HepG2 (cell line): ENCODE measurements around the gene PIP5K1C. TPM values are rescaled to one million over a fixed set of nuclear protein-coding genes. Genes with fewer than 3 reads are reported as not detected.
A peak's percentile ranks its signal among the peaks of the same experiment; 100 is the strongest.

Experiments
- BORCS8-MEF2B ChIP-seq: sonication (generic); formaldehyde crosslinking; IDR thresholded peaks from 2 replicates; pipeline ENCODE4 v1.8.0; 2022; ENCODE audit warnings: mild to moderate bottlenecking, missing genetic modification reagents
- ELF4 ChIP-seq: sonication (generic); formaldehyde crosslinking; IDR thresholded peaks from 2 replicates; pipeline ENCODE4 v1.5.0; 2020; ENCODE audit warnings: missing genetic modification reagents, mild to moderate bottlenecking, moderate library complexity, borderline replicate concordance
- FLYWCH1 ChIP-seq: sonication (generic); formaldehyde crosslinking; IDR thresholded peaks from 2 replicates; pipeline ENCODE4 v1.8.1; 2023; ENCODE audit warnings: mild to moderate bottlenecking, missing genetic modification reagents
- GZF1 ChIP-seq: sonication (generic); formaldehyde crosslinking; IDR thresholded peaks from 2 replicates; pipeline ENCODE4 v1.5.1; 2020; ENCODE audit warnings: mild to moderate bottlenecking, missing genetic modification reagents
- HNF4A ChIP-seq: sonication (generic); formaldehyde crosslinking; IDR thresholded peaks from 2 replicates; pipeline ENCODE4 v1.4.0; 2020; ENCODE audit warnings: missing genetic modification reagents
- HNRNPLL ChIP-seq: fragments of 200-400 bp; formaldehyde crosslinking; IDR thresholded peaks from 2 replicates; pipeline ENCODE4 v1.6.1; 2017; ENCODE audit warnings: mild to moderate bottlenecking, low read depth, low read length; ENCODE audit not compliant: poor library complexity, severe bottlenecking
- MXD4 ChIP-seq: IDR thresholded peaks from 2 replicates; pipeline ENCODE4 v1.6.1; 2016; ENCODE audit warnings: mild to moderate bottlenecking, missing biosample characterization, missing genetic modification reagents
- MYNN ChIP-seq: sonication (generic); formaldehyde crosslinking; IDR thresholded peaks from 2 replicates; pipeline ENCODE4 v1.4.0; 2020; ENCODE audit warnings: mild to moderate bottlenecking, low read depth, missing genetic modification reagents
- RAD21 ChIP-seq: fragments of 450-650 bp; formaldehyde crosslinking; IDR thresholded peaks from 2 replicates; pipeline ENCODE4 v1.5.0; 2020; ENCODE audit warnings: mild to moderate bottlenecking
- SAP130 ChIP-seq: IDR thresholded peaks from 2 replicates; pipeline ENCODE4 v1.6.1; 2016; ENCODE audit warnings: low read depth
- SCMH1 ChIP-seq: sonication (generic); formaldehyde crosslinking; IDR thresholded peaks from 2 replicates; pipeline ENCODE4 v1.9.0; 2021; ENCODE audit warnings: missing genetic modification reagents, mild to moderate bottlenecking, borderline replicate concordance
- SMAD9 ChIP-seq: sonication (generic); formaldehyde crosslinking; IDR thresholded peaks from 2 replicates; pipeline ENCODE4 v1.5.1; 2020; ENCODE audit warnings: mild to moderate bottlenecking, missing genetic modification reagents
- SP2 ChIP-seq: sonication (generic); formaldehyde crosslinking; IDR thresholded peaks from 2 replicates; pipeline ENCODE4 v1.5.1; 2020; ENCODE audit warnings: mild to moderate bottlenecking, missing genetic modification reagents
- ZC3H13 ChIP-seq: sonication (generic); formaldehyde crosslinking; IDR thresholded peaks from 2 replicates; pipeline ENCODE4 v1.8.1; 2023; ENCODE audit warnings: mild to moderate bottlenecking, missing genetic modification reagents, moderate library complexity
- ZFP36 ChIP-seq: fragments of 150-350 bp; IDR thresholded peaks from 2 replicates; pipeline ENCODE4 v1.6.1; 2018; ENCODE audit warnings: borderline replicate concordance, low read length, low read depth; ENCODE audit not compliant: partially characterized antibody
- ZNF382 ChIP-seq: sonication (generic); formaldehyde crosslinking; IDR thresholded peaks from 2 replicates; pipeline ENCODE4 v1.5.0; 2020; ENCODE audit warnings: missing genetic modification reagents, mild to moderate bottlenecking, borderline replicate concordance
- ZNF616 ChIP-seq: sonication (generic); formaldehyde crosslinking; IDR thresholded peaks from 2 replicates; pipeline ENCODE4 v1.5.0; 2020; ENCODE audit warnings: low read depth, mild to moderate bottlenecking, missing genetic modification reagents
- ZNF776 ChIP-seq: sonication (generic); formaldehyde crosslinking; IDR thresholded peaks from 2 replicates; pipeline ENCODE4 v1.4.0; 2020; ENCODE audit warnings: mild to moderate bottlenecking, missing genetic modification reagents
- ZSCAN25 ChIP-seq: sonication (generic); formaldehyde crosslinking; IDR thresholded peaks from 2 replicates; pipeline ENCODE4 v1.8.0; 2022; ENCODE audit warnings: mild to moderate bottlenecking, missing genetic modification reagents
- polyA plus RNA-seq, 8 experiments: library from polyadenylated mRNA; depleted of rRNA in 3 of 8; stranded (reverse) in 7 of 8; unstranded in 1 of 8; fragments of >200 nt; fragmentation: Illumina TruSeq in 4 of 8; extraction: Trizol in 4 of 8; gene quantifications; 2 replicates each; pipeline versions ENCODE4 v1.2.1 to v1.2.3, GENCODE V29; 2011 to 2016; ENCODE audit warnings: low read depth in 4 of 8, missing spikeins in 1 of 8, mixed read lengths in 1 of 8; ENCODE audit not compliant: insufficient read depth in 1 of 8
- total RNA-seq, 5 experiments: library from RNA; depleted of rRNA; stranded (reverse); fragments of >200 nt; fragmentation: Illumina TruSeq; extraction: Trizol; gene quantifications; 2 replicates each; pipeline ENCODE4 v1.2.3, GENCODE V29; 2016; ENCODE audit warnings: low read depth in 1 of 5
- TF ChIP-seq, protein P1 (sequence below): sonication (generic); formaldehyde crosslinking; conservative IDR thresholded peaks from 2 replicates; pipeline ENCODE4 v1.8.0; 2022; ENCODE audit warnings: low read depth, missing genetic modification reagents
- TF ChIP-seq, protein P2 (sequence below): sonication (generic); formaldehyde crosslinking; IDR thresholded peaks from 2 replicates; pipeline ENCODE4 v1.4.0; 2020; ENCODE audit warnings: mild to moderate bottlenecking, missing genetic modification reagents
- TF ChIP-seq, protein P3 (sequence below): sonication (generic); formaldehyde crosslinking; IDR thresholded peaks from 2 replicates; pipeline ENCODE4 v1.8.0; 2022; ENCODE audit warnings: mild to moderate bottlenecking, missing genetic modification reagents, borderline replicate concordance
- TF ChIP-seq, protein P4 (sequence below): sonication (generic); formaldehyde crosslinking; IDR thresholded peaks from 2 replicates; pipeline ENCODE4 v1.8.1; 2023; ENCODE audit warnings: mild to moderate bottlenecking, inconsistent platforms, moderate library complexity, missing genetic modification reagents, borderline replicate concordance
- TF ChIP-seq, protein P5 (sequence below): IDR thresholded peaks from 2 replicates; pipeline ENCODE4 v1.6.1; 2012; ENCODE audit warnings: low read depth, low read length, improper control_type of control experiment

Gene PIP5K1C
- total and polyA plus RNA-seq, 2 of the 13 experiments (the other 11 are each of a cell fraction or from before 2014, with no cell fraction given): 3.6 to 4.3 TPM

DNA sequence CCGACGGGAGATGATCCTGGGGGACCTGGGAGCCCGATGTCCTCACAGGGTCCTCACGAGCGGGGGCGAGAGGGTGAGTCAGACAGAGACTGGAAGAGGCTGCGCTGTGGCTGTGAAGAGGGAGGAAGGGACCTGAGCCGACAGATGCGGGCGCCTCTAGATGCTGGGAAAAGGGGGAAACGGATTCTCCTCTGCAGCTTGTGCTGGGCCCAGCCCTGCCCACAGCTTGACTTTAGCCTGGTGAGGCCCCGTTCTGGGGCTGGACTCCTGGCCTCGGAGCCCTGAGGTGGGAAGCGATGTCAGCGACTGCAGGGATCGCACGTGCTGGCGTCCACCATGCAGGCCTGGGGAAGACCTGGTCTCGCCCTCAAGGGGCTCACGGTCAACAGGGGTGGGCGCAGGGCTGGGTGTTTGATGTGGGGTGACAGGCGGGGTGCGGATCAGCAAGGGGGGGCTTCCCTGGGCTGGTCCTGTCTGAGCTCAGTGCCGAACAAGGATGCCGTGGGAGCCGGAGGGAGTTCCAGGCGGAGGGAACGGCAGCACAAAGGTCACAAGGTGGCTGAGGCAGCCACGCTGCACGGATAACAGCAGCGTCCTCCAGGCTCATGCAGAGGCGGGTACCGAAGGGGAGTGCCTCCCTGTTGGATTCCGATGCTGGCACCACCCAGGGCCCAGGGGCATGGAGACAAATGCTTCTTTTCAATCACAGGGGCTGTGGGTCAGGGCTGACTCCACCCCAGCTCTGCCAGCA lies 31.8 kb downstream of the PIP5K1C start (continued):
- TF ChIP-seq, protein P1, sequence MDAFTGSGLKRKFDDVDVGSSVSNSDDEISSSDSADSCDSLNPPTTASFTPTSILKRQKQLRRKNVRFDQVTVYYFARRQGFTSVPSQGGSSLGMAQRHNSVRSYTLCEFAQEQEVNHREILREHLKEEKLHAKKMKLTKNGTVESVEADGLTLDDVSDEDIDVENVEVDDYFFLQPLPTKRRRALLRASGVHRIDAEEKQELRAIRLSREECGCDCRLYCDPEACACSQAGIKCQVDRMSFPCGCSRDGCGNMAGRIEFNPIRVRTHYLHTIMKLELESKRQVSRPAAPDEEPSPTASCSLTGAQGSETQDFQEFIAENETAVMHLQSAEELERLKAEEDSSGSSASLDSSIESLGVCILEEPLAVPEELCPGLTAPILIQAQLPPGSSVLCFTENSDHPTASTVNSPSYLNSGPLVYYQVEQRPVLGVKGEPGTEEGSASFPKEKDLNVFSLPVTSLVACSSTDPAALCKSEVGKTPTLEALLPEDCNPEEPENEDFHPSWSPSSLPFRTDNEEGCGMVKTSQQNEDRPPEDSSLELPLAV (CRISPR knock-in tag): no peak
- TF ChIP-seq SP2 (CRISPR knock-in tag): no peak
- no peak for TF ChIP-seq MYNN (CRISPR knock-in tag)
- TF ChIP-seq ZFP36: no peak
- TF ChIP-seq HNRNPLL: no peak
- TF ChIP-seq BORCS8-MEF2B (CRISPR knock-in tag): peak; percentile 73
- no peak; the same call in 1 of the 2 replicates for TF ChIP-seq ZSCAN25 (CRISPR knock-in tag)
- no peak for TF ChIP-seq ZNF382 (CRISPR knock-in tag)
- 0 out of 2 replicates have a peak, but pooled peaks have one; percentile 65 for TF ChIP-seq GZF1 (CRISPR knock-in tag)
- TF ChIP-seq ZNF616 (CRISPR knock-in tag): 0 out of 2 replicates have a peak, but pooled peaks have one; percentile 57
- TF ChIP-seq ZNF776 (CRISPR knock-in tag): no peak
- TF ChIP-seq, protein P2, sequence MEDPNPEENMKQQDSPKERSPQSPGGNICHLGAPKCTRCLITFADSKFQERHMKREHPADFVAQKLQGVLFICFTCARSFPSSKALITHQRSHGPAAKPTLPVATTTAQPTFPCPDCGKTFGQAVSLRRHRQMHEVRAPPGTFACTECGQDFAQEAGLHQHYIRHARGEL: no peak
- TF ChIP-seq ELF4 (CRISPR knock-in tag): no peak
- TF ChIP-seq RAD21 (CRISPR knock-in tag): 0 out of 2 replicates have a peak, but pooled peaks have one; percentile 37
- TF ChIP-seq FLYWCH1: no peak
- TF ChIP-seq SAP130 (CRISPR knock-in tag): peak; percentile 18; the same call in 1 of the 2 replicates
- TF ChIP-seq, protein P3, sequence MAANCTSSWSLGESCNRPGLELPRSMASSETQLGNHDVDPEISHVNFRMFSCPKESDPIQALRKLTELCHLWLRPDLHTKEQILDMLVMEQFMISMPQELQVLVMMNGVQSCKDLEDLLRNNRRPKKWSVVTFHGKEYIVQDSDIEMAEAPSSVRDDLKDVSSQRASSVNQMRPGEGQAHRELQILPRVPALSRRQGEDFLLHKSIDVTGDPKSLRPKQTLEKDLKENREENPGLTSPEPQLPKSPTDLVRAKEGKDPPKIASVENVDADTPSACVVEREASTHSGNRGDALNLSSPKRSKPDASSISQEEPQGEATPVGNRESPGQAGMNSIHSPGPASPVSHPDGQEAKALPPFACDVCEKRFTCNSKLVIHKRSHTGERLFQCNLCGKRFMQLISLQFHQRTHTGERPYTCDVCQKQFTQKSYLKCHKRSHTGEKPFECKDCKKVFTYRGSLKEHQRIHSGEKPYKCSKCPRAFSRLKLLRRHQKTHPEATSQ (CRISPR knock-in tag): no peak
- TF ChIP-seq, protein P4, sequence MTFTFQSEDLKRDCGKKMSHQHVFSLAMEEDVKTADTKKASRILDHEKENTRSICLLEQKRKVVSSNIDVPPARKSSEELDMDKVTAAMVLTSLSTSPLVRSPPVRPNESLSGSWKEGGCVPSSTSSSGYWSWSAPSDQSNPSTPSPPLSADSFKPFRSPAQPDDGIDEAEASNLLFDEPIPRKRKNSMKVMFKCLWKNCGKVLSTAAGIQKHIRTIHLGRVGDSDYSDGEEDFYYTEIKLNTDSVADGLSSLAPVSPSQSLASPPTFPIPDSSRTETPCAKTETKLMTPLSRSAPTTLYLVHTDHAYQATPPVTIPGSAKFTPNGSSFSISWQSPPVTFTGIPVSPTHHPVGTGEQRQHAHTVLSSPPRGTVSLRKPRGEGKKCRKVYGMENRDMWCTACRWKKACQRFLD: peak; percentile 57; the same call in 1 of the 2 replicates
- TF ChIP-seq, protein P5, sequence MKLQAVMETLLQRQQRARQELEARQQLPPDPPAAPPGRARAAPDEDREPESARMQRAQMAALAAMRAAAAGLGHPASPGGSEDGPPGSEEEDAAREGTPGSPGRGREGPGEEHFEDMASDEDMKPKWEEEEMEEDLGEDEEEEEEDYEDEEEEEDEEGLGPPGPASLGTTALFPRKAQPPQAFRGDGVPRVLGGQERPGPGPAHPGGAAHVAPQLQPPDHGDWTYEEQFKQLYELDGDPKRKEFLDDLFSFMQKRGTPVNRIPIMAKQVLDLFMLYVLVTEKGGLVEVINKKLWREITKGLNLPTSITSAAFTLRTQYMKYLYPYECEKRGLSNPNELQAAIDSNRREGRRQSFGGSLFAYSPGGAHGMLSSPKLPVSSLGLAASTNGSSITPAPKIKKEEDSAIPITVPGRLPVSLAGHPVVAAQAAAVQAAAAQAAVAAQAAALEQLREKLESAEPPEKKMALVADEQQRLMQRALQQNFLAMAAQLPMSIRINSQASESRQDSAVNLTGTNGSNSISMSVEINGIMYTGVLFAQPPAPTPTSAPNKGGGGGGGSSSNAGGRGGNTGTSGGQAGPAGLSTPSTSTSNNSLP: no peak
- peak; percentile 58; the same call in 1 of the 2 replicates for TF ChIP-seq MXD4 (CRISPR knock-in tag)
- no peak for TF ChIP-seq SCMH1 (CRISPR knock-in tag)
- TF ChIP-seq HNF4A (CRISPR knock-in tag): peak; percentile 67; the same call in 1 of the 2 replicates
- TF ChIP-seq SMAD9 (CRISPR knock-in tag): no peak
- TF ChIP-seq ZC3H13: no peak
